T-cell (primary cell): Measurements from ENCODE around the gene NR1H2. TPM values are rescaled to one million over a fixed set of nuclear protein-coding genes. Genes with fewer than 3 reads are reported as not detected.

Experiments
- ATAC-seq, 4 experiments: fragments of 200-7000 bp in 3 of 4; fragments of 150-1000 bp in 1 of 4; cut with Tn5 transposase; replicated peaks in 1 of 4; 1 replicate in 3 of 4; 2 replicates in 1 of 4; pipeline ENCODE4 v1.10.0; 2021; ENCODE audit warnings: moderate library complexity in 3 of 4, mild to moderate bottlenecking in 2 of 4, moderate number of reproducible peaks in 1 of 4
- CTCF ChIA-PET, 2 donors: fragments of 300-600 bp; sonication (Branson Sonifier 250); formaldehyde crosslinking; loops; one replicate each; lab custom pipeline; 2022; ENCODE audit warnings: antibody characterized with exemption in 2 of 2; lab: Charles Lee
- POLR2A ChIA-PET, 2 donors: fragments of 300-600 bp; sonication (Branson Sonifier 250); formaldehyde crosslinking; loops; one replicate each; lab custom pipeline; 2022; ENCODE audit warnings: antibody characterized with exemption in 2 of 2; lab: Charles Lee
- DNase-seq, 35 experiments: peaks; one replicate each; pipeline versions ENCODE4 v3.0.0 to v3.0.0-alpha.2; 2013 to 2023
- H3K27ac ChIP-seq: one replicate; pipeline ENCODE4 v1.5.1; 2013; ENCODE audit warnings: low read length
- H3K27me3 ChIP-seq, 2 experiments: replicated peaks in 1 of 2; 1 replicate in 1 of 2; 2 replicates in 1 of 2; pipeline versions ENCODE4 v1.6.1 to v1.7.0; 2013; ENCODE audit warnings: low read length in 1 of 2, mixed read lengths in 1 of 2; ENCODE audit not compliant: control insufficient read depth in 2 of 2, insufficient read depth in 2 of 2; ENCODE audit errors: extremely low read depth in 1 of 2
- H3K36me3 ChIP-seq, 2 donors: 1 replicate in 1 of 2; 2 replicates in 1 of 2; pipeline versions ENCODE4 v1.6.1 to v1.7.0; 2013; ENCODE audit warnings: low read length in 1 of 2; ENCODE audit not compliant: control insufficient read depth in 2 of 2, insufficient read depth in 1 of 2; ENCODE audit errors: extremely low read depth in 1 of 2
- H3K4me1 ChIP-seq, 2 experiments: 1 replicate in 1 of 2; 2 replicates in 1 of 2; pipeline versions ENCODE4 v1.6.1 to v1.7.0; 2013; ENCODE audit warnings: low read length in 2 of 2, mixed read lengths in 1 of 2; ENCODE audit not compliant: insufficient read depth in 2 of 2, control insufficient read depth in 1 of 2; ENCODE audit errors: extremely low read depth in 1 of 2
- H3K4me3 ChIP-seq, 2 donors: 1 replicate in 1 of 2; 2 replicates in 1 of 2; pipeline versions ENCODE4 v1.5.1 to v1.7.0; 2013; ENCODE audit warnings: mild to moderate bottlenecking in 2 of 2, low read length in 1 of 2, moderate library complexity in 1 of 2; ENCODE audit not compliant: control insufficient read depth in 1 of 2; ENCODE audit errors: extremely low read depth in 1 of 2
- H3K9me3 ChIP-seq: 2 replicates; pipeline ENCODE4 v1.7.0; 2013
- H3K27ac Mint-ChIP-seq, 2 donors: one replicate each; pipeline ENCODE4 v1.8.0; 2020 to 2021; ENCODE audit warnings: mild to moderate bottlenecking in 2 of 2, mixed read lengths in 2 of 2
- H3K27me3 Mint-ChIP-seq, 2 donors: one replicate each; pipeline ENCODE4 v1.8.0; 2021 to 2022; ENCODE audit warnings: mixed read lengths in 2 of 2
- H3K36me3 Mint-ChIP-seq: one replicate; pipeline ENCODE4 v1.8.0; 2021; ENCODE audit warnings: mixed read lengths
- H3K4me1 Mint-ChIP-seq, 3 donors: one replicate each; pipeline ENCODE4 v1.8.0; 2020 to 2022; ENCODE audit warnings: mixed read lengths in 3 of 3, mild to moderate bottlenecking in 1 of 3
- H3K4me3 Mint-ChIP-seq, 3 donors: one replicate each; pipeline ENCODE4 v1.8.0; 2020 to 2022; ENCODE audit warnings: mild to moderate bottlenecking in 3 of 3, mixed read lengths in 3 of 3, moderate library complexity in 3 of 3
- H3K9me3 Mint-ChIP-seq, 3 donors: one replicate each; pipeline ENCODE4 v1.8.0; 2020 to 2022; ENCODE audit warnings: mixed read lengths in 3 of 3
- WGBS: methylation state at CpG from one replicate; pipeline ENCODE4 v1.1.5; 2013; ENCODE audit warnings: missing lambda C conversion rate; ENCODE audit not compliant: insufficient coverage; 5-methylcytosine and 5-hydroxymethylcytosine counted together
- total RNA-seq, 35 experiments: library from RNA in 6 of 35; stranded (reverse) in 6 of 35; fragments of 120-200 nt in 1 of 35; gene quantifications; one replicate each; pipeline versions ENCODE4 v1.2.1 to v1.2.4 and lab custom pipeline; 2013 to 2026

NR1H2 gene
- total RNA-seq, 5 donors from 2014 or later (not counting 1 experiment from before 2014, with no cell fraction given): 109 to 236 (median 117) TPM

DNA sequence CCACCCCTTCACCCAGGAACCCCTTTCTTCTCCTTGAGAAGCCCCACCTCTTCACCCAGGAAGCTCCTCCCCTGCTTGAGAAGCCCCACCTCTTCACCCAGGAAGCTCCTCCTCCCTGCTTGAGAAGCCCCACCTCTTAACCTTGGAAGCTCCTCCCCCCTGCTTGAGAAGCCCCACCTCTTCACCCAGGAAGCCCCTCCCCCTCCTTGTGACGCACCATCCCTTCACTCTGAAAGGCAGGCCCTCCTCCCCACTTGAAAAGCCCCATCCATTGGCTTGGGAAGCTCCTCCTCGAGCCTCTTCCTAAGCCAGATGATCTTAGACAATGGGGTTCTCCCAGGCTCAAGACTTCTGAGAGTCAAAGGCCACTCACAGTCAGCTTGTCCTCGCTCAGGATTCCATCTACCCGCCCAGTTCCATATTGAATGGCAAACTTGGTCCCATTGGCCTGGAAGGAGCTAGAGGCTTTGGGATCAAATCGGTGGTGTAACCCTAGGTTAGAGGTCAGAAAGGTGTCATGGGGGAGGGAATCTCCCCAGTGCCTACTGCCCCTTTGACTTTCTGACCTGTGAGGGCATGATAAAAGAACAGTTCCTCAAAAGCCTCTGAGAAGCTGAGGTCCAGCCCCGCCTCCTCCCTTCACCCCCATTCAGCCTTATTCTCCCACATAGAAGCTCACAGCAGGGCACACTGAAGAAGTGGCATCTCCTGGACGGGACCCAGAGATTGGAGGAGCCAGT lies 14.8 kb upstream of the NR1H2 start:
- ChIA-PET POLR2A (no interaction called here), CTCF (no interaction called here)
- Histone ChIP-seq H3K4me1 (peaks cover 15 to 62% of the 10 kb centered on the region in 2 experiments), H3K27me3 (no peaks in the 10 kb centered on the region), H3K27ac (no peak overlapping the region), H3K36me3 (no peaks in the 10 kb centered on the region), H3K4me3 (no peak overlapping the region), H3K9me3 (no peaks in the 10 kb centered on the region)
- Mint-ChIP-seq H3K27ac (no peak overlapping the region), H3K9me3 (no peaks in the 10 kb centered on the region), H3K4me1 (peaks cover 62 to 74% (median 73%) of the 10 kb centered on the region in 3 donors), H3K27me3 (peaks cover 0 to 1% of the 10 kb centered on the region in 2 donors), H3K36me3 (no peaks in the 10 kb centered on the region), H3K4me3 (no peak overlapping the region)
- no peak for ATAC-seq
- WGBS: 95% methylated on average over 4 of the region's 7 CpGs
- peak in 1 of 35 experiments; percentile 40 for DNase-seq

DNA sequence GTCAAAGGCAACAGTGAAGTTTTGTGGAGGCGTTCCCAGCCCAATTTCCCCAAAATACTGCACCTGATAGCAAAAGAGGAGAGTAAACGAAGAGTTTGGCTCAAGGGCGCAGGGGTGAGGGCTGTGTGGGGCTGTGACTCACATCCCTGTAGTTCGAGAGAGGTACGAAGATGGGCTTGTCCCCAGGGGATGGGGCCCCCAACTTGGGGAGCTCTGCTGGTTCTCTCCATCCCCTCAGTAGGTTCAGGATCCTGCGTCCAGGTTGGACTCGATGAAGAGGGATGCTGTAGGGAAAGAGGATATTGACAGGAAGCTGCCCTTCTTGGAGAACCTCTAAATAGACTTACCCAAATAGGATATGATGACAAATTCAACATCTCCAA lies 14.2 kb upstream of the NR1H2 start:
- Histone ChIP-seq H3K27me3 (no peaks in the 10 kb centered on the region), H3K4me1 (peaks cover 15 to 62% of the 10 kb centered on the region in 2 experiments), H3K27ac (no peak overlapping the region), H3K9me3 (no peaks in the 10 kb centered on the region), H3K36me3 (no peaks in the 10 kb centered on the region), H3K4me3 (no peak overlapping the region)
- ATAC-seq (no peak), DNase-seq (no peak)
- 52% methylated on average over 4 of the region's 7 CpGs for WGBS
- Mint-ChIP-seq H3K4me1 (peaks cover 60 to 72% (median 70%) of the 10 kb centered on the region in 3 donors), H3K9me3 (no peaks in the 10 kb centered on the region), H3K36me3 (no peaks in the 10 kb centered on the region), H3K27ac (peak overlapping the region in 1 of 2 donors; percentile 76), H3K4me3 (no peak overlapping the region), H3K27me3 (peaks cover 0 to 1% of the 10 kb centered on the region in 2 donors)
- ChIA-PET CTCF (no interaction called here), POLR2A (no interaction called here)

- Histone ChIP-seq H3K9me3 (no peaks in the 10 kb centered on the region), H3K36me3 (no peaks in the 10 kb centered on the region), H3K4me3 (no peak overlapping the region), H3K27me3 (no peaks in the 10 kb centered on the region), H3K27ac (no peak overlapping the region), H3K4me1 (peaks cover 15 to 58% of the 10 kb centered on the region in 2 experiments)
- ChIA-PET POLR2A (no interaction called here), CTCF (no interaction called here)
- H3K36me3 Mint-ChIP-seq: no peaks in the 10 kb centered on the region
- no peak for DNase-seq
- 64% methylated on average over 2 of the region's 11 CpGs for WGBS
- peak overlapping the region; percentile 75 to 76 for H3K27ac Mint-ChIP-seq
- peak overlapping the region in 2 of 3 donors; percentile 43 to 65 for H3K4me3 Mint-ChIP-seq
- H3K9me3 Mint-ChIP-seq: no peaks in the 10 kb centered on the region
- H3K4me1 Mint-ChIP-seq: peaks cover 60 to 70% (median 70%) of the 10 kb centered on the region in 3 donors
- H3K27me3 Mint-ChIP-seq: peaks cover 0 to 1% of the 10 kb centered on the region in 2 donors
- no peak for ATAC-seq
These were observed 13.4 kb upstream of the NR1H2 start for GRCh38 chr19:50362656-50363424.

GRCh38 chr19:50365434-50366306 lies 10.6 kb upstream of the NR1H2 start, which contains the start of gene NAPSA:
Gene NAPSA (minus strand): TSS chr19:50365639. CDS start chr19:50365621, 18 bp downstream.
- no peaks in the 10 kb centered on the region for H3K9me3 ChIP-seq
- no peak within 1 kb of the TSS for H3K4me3 ChIP-seq
- Mint-ChIP-seq H3K9me3 (no peaks in the 10 kb centered on the region), H3K27me3 (no peaks in the 10 kb centered on the region), H3K27ac (peak within 1 kb of the TSS; percentile 78 to 87), H3K4me1 (peaks cover 53 to 62% (median 61%) of the 10 kb centered on the region in 3 donors), H3K4me3 (peak within 1 kb of the TSS; percentile 10 to 61 (median 31)), H3K36me3 (no peaks in the 10 kb centered on the region)
- H3K27me3 ChIP-seq: no peaks in the 10 kb centered on the region
- H3K4me1 ChIP-seq: peaks cover 13 to 57% of the 10 kb centered on the region in 2 experiments
- 60% methylated on average over 5 of the region's 11 CpGs for WGBS
- ChIA-PET CTCF (interaction anchor here (0.6 to 1.8 kb wide), 4 partner anchors 8 to 752 kb away, joined by 3 to 10 read pairs (median 4); no protein-coding TSS in a partner anchor), POLR2A (interaction anchor here in 1 of 2 donors (0.6 kb wide), 1 partner anchor 353 kb away, joined by 3 read pairs; no protein-coding TSS in a partner anchor)
- H3K27ac ChIP-seq: peak within 1 kb of the TSS; percentile 47
- H3K36me3 ChIP-seq: no peaks in the 10 kb centered on the region
- no peak for ATAC-seq
- DNase-seq: no peak

- POLR2A ChIA-PET: no interaction called here
- Histone ChIP-seq H3K36me3 (no peaks in the 10 kb centered on the region), H3K4me3 (peak overlapping the region; percentile 68 to 77), H3K27ac (peak overlapping the region; percentile 35), H3K27me3 (no peaks in the 10 kb centered on the region), H3K4me1 (peaks cover 4 to 38% of the 10 kb centered on the region in 2 experiments), H3K9me3 (no peaks in the 10 kb centered on the region)
- Mint-ChIP-seq H3K36me3 (no peaks in the 10 kb centered on the region), H3K9me3 (no peaks in the 10 kb centered on the region), H3K27me3 (no peaks in the 10 kb centered on the region), H3K27ac (peak overlapping the region; percentile 66 to 86), H3K4me1 (peaks cover 28 to 37% (median 36%) of the 10 kb centered on the region in 3 donors), H3K4me3 (peak overlapping the region; percentile 86 to 95 (median 86))
- CTCF ChIA-PET: interaction anchor here in 1 of 2 donors (0.8 to 3.0 kb wide), 2 partner anchors 12 to 46 kb away, joined by 4 to 9 read pairs; no protein-coding TSS in a partner anchor
- peak; percentile 75 to 84 (median 80) for ATAC-seq
- WGBS: 6% methylated on average over 20 of the region's 34 CpGs
- peak; percentile 36 to 88 (median 67) for DNase-seq
These were observed 7.3 kb upstream of the NR1H2 start for GRCh38 chr19:50368649-50369570.
